Measurements from ENCODE around the gene GORAB. TPM values are rescaled to one million over a fixed set of nuclear protein-coding genes. Genes with fewer than 3 reads are reported as not detected.

Gene GORAB
- polyA plus RNA-seq, 1 donor from 2014 or later, result 17.8 TPM

DNA sequence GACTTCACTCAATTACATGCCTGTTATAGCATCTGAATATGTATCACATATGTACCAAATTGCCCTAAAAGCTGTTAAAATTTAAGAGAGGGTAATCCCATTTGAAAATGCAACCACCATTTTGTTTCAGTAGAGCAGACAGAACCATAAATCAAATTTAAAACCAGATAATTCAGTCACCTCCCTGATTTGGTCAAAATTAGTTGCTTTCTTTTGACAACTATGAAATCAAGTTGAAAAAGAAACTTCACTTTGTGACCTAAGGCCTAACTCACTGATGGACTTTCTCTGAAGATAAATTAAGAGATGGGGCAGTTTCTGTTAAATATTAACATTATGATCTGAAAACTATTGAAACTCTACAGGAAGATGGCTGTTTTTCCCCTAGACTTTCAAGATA, 6.7 kb downstream of the GORAB start:
- H3K27me3 ChIP-seq (ENCODE audit: insufficient read depth, low read depth, low read length), result no peaks in the 10 kb centered on the region
- H2AFZ ChIP-seq (ENCODE audit: low read depth, low read length), result no peak overlapping the region
- no peak overlapping the region for H3K4me3 ChIP-seq (ENCODE audit: low read length)
- no peaks in the 10 kb centered on the region for H3K9me2 ChIP-seq (ENCODE audit: insufficient read depth, low read length)
- no peaks in the 10 kb centered on the region for H4K20me1 ChIP-seq (ENCODE audit: insufficient read depth)
- no peak overlapping the region for H3K27ac ChIP-seq (ENCODE audit: low read length)
- H3K79me2 ChIP-seq (replicated peaks; ENCODE audit: insufficient read depth, low read length), result peaks cover 34% of the 10 kb centered on the region
- TF ChIP-seq, protein P1, sequence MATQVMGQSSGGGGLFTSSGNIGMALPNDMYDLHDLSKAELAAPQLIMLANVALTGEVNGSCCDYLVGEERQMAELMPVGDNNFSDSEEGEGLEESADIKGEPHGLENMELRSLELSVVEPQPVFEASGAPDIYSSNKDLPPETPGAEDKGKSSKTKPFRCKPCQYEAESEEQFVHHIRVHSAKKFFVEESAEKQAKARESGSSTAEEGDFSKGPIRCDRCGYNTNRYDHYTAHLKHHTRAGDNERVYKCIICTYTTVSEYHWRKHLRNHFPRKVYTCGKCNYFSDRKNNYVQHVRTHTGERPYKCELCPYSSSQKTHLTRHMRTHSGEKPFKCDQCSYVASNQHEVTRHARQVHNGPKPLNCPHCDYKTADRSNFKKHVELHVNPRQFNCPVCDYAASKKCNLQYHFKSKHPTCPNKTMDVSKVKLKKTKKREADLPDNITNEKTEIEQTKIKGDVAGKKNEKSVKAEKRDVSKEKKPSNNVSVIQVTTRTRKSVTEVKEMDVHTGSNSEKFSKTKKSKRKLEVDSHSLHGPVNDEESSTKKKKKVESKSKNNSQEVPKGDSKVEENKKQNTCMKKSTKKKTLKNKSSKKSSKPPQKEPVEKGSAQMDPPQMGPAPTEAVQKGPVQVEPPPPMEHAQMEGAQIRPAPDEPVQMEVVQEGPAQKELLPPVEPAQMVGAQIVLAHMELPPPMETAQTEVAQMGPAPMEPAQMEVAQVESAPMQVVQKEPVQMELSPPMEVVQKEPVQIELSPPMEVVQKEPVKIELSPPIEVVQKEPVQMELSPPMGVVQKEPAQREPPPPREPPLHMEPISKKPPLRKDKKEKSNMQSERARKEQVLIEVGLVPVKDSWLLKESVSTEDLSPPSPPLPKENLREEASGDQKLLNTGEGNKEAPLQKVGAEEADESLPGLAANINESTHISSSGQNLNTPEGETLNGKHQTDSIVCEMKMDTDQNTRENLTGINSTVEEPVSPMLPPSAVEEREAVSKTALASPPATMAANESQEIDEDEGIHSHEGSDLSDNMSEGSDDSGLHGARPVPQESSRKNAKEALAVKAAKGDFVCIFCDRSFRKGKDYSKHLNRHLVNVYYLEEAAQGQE (IDR thresholded peaks at IDR 0.05; ENCODE audit: borderline replicate concordance), result no peak
- TF ChIP-seq POLR2AphosphoS5 (IDR thresholded peaks at IDR 0.05), result no peak
- no peaks in the 10 kb centered on the region for H3F3A ChIP-seq (ENCODE audit: insufficient read depth, low read length, poor library complexity, severe bottlenecking)
- H3K9me3 ChIP-seq (ENCODE audit: low read length), result no peaks in the 10 kb centered on the region
- H3K4me2 ChIP-seq (ENCODE audit: low read length), result no peak overlapping the region
- peaks cover 9% of the 10 kb centered on the region for H3K36me3 ChIP-seq (ENCODE audit: insufficient read depth, low read length)
- no peak overlapping the region for H3K9ac ChIP-seq (ENCODE audit: low read length)

DNA sequence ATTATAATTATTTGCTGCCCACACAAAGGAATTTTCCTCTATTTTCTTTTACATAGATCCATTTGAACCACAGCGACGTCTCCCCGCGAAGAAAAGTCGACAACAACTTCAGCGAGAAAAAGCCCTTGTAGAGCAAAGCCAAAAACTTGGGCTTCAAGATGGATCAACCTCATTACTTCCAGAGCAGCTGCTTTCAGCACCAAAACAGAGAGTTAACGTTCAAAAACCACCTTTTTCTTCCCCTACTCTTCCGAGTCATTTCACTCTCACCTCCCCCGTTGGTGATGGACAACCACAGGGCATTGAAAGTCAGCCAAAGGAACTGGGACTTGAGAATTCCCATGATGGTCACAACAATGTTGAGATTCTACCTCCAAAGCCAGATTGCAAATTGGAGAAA, 7.2 kb downstream of the GORAB start:
- H3K79me2 ChIP-seq (replicated peaks; ENCODE audit: insufficient read depth, low read length), result peaks cover 30% of the 10 kb centered on the region
- no peaks in the 10 kb centered on the region for H3F3A ChIP-seq (ENCODE audit: insufficient read depth, low read length, poor library complexity, severe bottlenecking)
- no peaks in the 10 kb centered on the region for H3K9me2 ChIP-seq (ENCODE audit: insufficient read depth, low read length)
- H3K4me3 ChIP-seq (ENCODE audit: low read length), result no peak overlapping the region
- no peaks in the 10 kb centered on the region for H4K20me1 ChIP-seq (ENCODE audit: insufficient read depth)
- H3K36me3 ChIP-seq (ENCODE audit: insufficient read depth, low read length), result peaks cover 9% of the 10 kb centered on the region
- no peak overlapping the region for H3K9ac ChIP-seq (ENCODE audit: low read length)
- H2AFZ ChIP-seq (ENCODE audit: low read depth, low read length), result no peak overlapping the region
- no peak overlapping the region for H3K27ac ChIP-seq (ENCODE audit: low read length)
- no peak overlapping the region for H3K4me2 ChIP-seq (ENCODE audit: low read length)
- TF ChIP-seq RAD21 (conservative IDR thresholded peaks at IDR 0.05) (no peak), POLR2AphosphoS5 (IDR thresholded peaks at IDR 0.05) (no peak), MXI1 (conservative IDR thresholded peaks at IDR 0.05; ENCODE audit: poor library complexity, severe bottlenecking) (no peak), EP300 (conservative IDR thresholded peaks at IDR 0.05; ENCODE audit: poor library complexity, severe bottlenecking) (no peak), SMC3 (conservative IDR thresholded peaks at IDR 0.05; ENCODE audit: poor library complexity) (no peak), TAF1 (IDR thresholded peaks at IDR 0.05; ENCODE audit: low read depth) (no peak), EZH2 (IDR thresholded peaks at IDR 0.05; ENCODE audit: borderline replicate concordance, insufficient read depth, low read length, poor library complexity, severe bottlenecking) (no peak)
- TF ChIP-seq, protein P1 (IDR thresholded peaks at IDR 0.05; ENCODE audit: borderline replicate concordance), result no peak
- TF ChIP-seq, protein P2, sequence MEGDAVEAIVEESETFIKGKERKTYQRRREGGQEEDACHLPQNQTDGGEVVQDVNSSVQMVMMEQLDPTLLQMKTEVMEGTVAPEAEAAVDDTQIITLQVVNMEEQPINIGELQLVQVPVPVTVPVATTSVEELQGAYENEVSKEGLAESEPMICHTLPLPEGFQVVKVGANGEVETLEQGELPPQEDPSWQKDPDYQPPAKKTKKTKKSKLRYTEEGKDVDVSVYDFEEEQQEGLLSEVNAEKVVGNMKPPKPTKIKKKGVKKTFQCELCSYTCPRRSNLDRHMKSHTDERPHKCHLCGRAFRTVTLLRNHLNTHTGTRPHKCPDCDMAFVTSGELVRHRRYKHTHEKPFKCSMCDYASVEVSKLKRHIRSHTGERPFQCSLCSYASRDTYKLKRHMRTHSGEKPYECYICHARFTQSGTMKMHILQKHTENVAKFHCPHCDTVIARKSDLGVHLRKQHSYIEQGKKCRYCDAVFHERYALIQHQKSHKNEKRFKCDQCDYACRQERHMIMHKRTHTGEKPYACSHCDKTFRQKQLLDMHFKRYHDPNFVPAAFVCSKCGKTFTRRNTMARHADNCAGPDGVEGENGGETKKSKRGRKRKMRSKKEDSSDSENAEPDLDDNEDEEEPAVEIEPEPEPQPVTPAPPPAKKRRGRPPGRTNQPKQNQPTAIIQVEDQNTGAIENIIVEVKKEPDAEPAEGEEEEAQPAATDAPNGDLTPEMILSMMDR (IDR thresholded peaks at IDR 0.05; ENCODE audit: poor library complexity, severe bottlenecking), result no peak
- no peaks in the 10 kb centered on the region for H3K27me3 ChIP-seq (ENCODE audit: insufficient read depth, low read depth, low read length)
- no peaks in the 10 kb centered on the region for H3K9me3 ChIP-seq (ENCODE audit: low read length)
